Measurements from ENCODE around the gene LRRC7.

GRCh38 chr1:69985376-69985775 lies 417.7 kb downstream of the LRRC7 start:
- TF ChIP-seq RFX5 (IDR thresholded peaks at IDR 0.05; ENCODE audit: low read depth, low read length) (no peak), POLR2A (IDR thresholded peaks at IDR 0.05; ENCODE audit: insufficient read depth in 1 of 2, low read depth in 2 of 2, low read length in 2 of 2) (no peak), GABPB1 (CRISPR knock-in tag; IDR thresholded peaks at IDR 0.05) (no peak), GATAD1 (CRISPR knock-in tag; IDR thresholded peaks at IDR 0.05) (no peak), CEBPG (CRISPR knock-in tag; IDR thresholded peaks at IDR 0.05) (no peak), REST (IDR thresholded peaks at IDR 0.05; ENCODE audit: borderline replicate concordance in 1 of 2, low read depth in 1 of 2, low read length in 2 of 2) (no peak), IRF2 (CRISPR knock-in tag; IDR thresholded peaks at IDR 0.05) (no peak)
- TF ChIP-seq, protein P1, sequence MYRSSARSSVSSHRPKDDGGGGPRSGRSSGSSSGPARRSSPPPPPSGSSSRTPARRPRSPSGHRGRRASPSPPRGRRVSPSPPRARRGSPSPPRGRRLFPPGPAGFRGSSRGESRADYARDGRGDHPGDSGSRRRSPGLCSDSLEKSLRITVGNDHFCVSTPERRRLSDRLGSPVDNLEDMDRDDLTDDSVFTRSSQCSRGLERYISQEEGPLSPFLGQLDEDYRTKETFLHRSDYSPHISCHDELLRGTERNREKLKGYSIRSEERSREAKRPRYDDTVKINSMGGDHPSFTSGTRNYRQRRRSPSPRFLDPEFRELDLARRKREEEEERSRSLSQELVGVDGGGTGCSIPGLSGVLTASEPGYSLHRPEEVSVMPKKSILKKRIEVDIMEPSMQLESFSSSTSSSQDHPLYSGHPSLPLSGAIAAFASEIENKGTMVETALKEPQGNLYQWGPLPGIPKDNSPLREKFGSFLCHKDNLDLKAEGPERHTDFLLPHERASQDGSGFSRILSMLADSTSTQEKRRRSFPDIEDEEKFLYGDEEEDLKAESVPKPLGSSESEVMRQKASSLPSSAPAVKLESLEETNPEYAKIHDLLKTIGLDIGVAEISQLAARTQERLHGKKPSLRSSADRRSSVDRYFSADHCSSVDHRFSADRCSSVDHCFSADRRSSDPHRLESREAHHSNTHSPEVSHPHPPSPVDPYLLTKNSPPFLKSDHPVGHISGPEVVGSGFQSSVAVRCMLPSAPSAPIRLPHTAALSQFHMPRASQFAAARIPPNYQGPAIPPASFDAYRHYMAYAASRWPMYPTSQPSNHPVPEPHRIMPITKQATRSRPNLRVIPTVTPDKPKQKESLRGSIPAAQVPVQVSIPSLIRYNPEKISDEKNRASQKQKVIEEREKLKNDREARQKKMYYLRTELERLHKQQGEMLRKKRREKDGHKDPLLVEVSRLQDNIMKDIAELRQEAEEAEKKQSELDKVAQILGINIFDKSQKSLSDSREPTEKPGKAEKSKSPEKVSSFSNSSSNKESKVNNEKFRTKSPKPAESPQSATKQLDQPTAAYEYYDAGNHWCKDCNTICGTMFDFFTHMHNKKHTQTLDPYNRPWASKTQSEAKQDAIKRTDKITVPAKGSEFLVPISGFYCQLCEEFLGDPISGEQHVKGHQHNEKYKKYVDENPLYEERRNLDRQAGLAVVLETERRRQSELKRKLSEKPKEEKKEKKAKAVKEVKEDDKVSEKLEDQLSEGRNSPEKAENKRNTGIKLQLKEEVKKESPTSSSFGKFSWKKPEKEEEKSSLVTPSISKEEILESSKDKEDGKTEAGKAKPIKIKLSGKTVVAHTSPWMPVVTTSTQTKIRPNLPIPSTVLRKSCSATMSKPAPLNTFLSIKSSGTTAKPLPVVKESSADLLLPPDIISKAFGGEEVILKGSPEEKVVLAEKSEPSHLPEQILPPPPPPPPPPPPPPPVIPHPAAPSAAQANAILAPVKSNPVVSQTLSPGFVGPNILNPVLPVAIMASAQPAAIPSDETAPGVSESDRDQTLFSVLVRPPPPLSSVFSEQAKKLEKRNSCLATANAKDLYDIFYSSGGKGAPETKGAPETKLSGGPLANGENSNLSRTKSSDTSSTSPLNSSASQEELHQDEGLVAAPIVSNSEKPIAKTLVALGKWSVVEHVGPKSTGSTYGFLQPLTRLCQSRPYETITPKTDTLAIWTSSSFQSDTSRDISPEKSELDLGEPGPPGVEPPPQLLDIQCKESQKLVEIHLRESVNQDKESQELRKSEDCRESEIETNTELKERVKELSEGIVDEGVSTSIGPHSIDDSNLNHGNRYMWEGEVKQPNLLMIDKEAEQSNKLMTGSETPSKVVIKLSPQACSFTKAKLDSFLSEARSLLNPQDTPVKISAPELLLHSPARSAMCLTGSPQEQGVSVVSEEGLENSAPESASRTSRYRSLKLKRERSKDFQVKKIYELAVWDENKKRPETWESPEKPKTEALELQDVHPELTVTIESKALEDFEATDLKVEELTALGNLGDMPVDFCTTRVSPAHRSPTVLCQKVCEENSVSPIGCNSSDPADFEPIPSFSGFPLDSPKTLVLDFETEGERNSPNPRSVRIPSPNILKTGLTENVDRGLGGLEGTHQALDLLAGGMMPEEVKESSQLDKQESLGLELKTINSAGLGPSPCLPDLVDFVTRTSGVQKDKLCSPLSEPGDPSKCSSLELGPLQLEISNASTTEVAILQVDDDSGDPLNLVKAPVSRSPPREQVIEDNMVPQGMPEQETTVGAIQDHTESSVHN (CRISPR knock-in tag; IDR thresholded peaks at IDR 0.05) = no peak

Data from HepG2 (cell line).